ENCODE measurements around the gene CR1L.

DNA sequence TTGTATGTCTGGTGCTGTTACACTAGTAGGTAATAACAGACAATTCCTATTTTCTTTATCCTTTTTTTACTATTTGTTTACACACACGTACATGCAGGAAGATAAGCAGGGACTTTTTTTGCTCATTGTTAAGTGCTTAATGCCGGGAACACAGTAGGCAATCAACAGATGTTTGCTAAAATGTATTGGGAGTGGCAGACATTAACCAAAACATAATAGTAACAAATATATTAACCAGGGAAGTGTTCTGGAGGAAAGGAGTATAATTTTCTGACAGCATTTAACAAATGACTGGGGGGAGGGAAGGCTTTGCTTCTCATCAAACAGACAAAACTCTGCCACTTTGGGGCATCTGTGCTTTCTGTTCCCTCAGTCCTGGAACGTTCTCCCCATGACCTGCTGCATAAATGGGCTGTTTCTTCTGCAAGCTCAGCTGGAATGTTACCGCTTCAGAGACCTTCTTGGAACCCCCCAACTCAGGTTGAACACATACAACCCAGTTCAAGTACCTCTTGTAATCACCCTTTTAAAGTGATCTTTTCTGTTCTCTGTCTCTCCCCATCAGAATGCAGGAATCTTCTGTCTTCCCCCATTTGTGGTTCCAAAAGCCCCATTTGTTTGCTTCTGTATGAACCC lies 2.1 kb downstream of the CR1L start:
- TF ChIP-seq YY1 (IDR thresholded peaks at IDR 0.05; ENCODE audit: low read depth): no peak
- no peak for TF ChIP-seq TAF1 (IDR thresholded peaks at IDR 0.05; ENCODE audit: low read depth)
- no peak for TF ChIP-seq TEAD4 (IDR thresholded peaks at IDR 0.05)
- TF ChIP-seq, protein P1, sequence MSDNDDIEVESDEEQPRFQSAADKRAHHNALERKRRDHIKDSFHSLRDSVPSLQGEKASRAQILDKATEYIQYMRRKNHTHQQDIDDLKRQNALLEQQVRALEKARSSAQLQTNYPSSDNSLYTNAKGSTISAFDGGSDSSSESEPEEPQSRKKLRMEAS (IDR thresholded peaks at IDR 0.05): no peak
- TF ChIP-seq CREB1 (IDR thresholded peaks at IDR 0.05; ENCODE audit: low read depth): no peak
